HL-60 (cell line): ENCODE measurements around the gene PAGR1.

Source experiments
- DNase-seq, 2 experiments: peaks; one replicate each; pipeline ENCODE4 v3.0.0-alpha.2; 2010 to 2020; ENCODE audit warnings: low read depth in 1 of 2, low spot score in 1 of 2
- H3K27ac ChIP-seq: fragments of 250-450 bp; sonication (Bioruptor Pico); replicated peaks from 2 replicates; pipeline ENCODE4 v1.5.1; 2020; ENCODE audit warnings: mild to moderate bottlenecking, moderate library complexity
- H3K27me3 ChIP-seq: fragments of 250-450 bp; sonication (Bioruptor Pico); 2 replicates; pipeline ENCODE4 v1.5.1; 2021; ENCODE audit warnings: mild to moderate bottlenecking, moderate library complexity; ENCODE audit not compliant: insufficient read depth, poor library complexity, severe bottlenecking
- H3K4me3 ChIP-seq: replicated peaks from 2 replicates; pipeline ENCODE4 v1.5.1; 2011; ENCODE audit warnings: mild to moderate bottlenecking, control low read depth, low read length; ENCODE audit not compliant: insufficient read depth
- GABPA ChIP-seq: IDR thresholded peaks from 2 replicates; pipeline ENCODE4 v1.6.1; 2012; ENCODE audit warnings: low read depth
- POLR2AphosphoS5 ChIP-seq: IDR thresholded peaks from 2 replicates; pipeline ENCODE4 v1.6.1; 2012; ENCODE audit warnings: low read depth
- REST ChIP-seq: IDR thresholded peaks from 2 replicates; pipeline ENCODE4 v1.6.1; 2012; ENCODE audit warnings: low read depth; ENCODE audit not compliant: insufficient replicate concordance
- SPI1 ChIP-seq: IDR thresholded peaks from 2 replicates; pipeline ENCODE4 v1.6.1; 2012; ENCODE audit warnings: low read depth, mild to moderate bottlenecking, borderline replicate concordance
- TF ChIP-seq, protein P1 (sequence below): IDR thresholded peaks from one replicate; pipeline ENCODE4 v1.5.1; 2011; ENCODE audit warnings: low read length, control low read depth, inconsistent platforms; ENCODE audit not compliant: insufficient read depth

Gene PAGR1

GRCh38 chr16:29839822-29840221, 23.9 kb downstream of the PAGR1 start:
- Histone ChIP-seq H3K27ac (no peak overlapping the region), H3K4me3 (no peak overlapping the region), H3K27me3 (no peaks in the 10 kb centered on the region)
- DNase-seq: no peak
- no peak for TF ChIP-seq SPI1
- TF ChIP-seq GABPA: no peak
- no peak for TF ChIP-seq POLR2AphosphoS5

DNA sequence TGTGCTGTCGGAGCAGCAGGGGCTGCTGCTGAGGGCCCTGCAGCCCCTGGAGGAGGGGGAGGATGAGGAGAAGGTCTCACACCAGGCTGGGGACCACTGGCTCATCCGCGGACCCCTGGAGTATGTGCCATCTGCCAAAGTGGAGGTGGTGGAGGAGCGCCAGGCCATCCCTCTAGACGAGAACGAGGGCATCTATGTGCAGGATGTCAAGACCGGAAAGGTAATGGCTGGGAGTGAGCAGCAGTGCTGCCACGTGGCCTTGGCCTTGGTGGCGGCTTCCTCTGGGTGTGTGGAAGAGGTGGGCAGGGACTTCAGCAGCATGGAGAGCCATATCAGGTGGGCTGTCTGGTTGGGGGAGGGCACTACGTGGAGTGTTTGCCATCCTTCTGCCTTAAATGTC, 24.3 kb downstream of the PAGR1 start:
- no peaks in the 10 kb centered on the region for H3K27me3 ChIP-seq
- H3K27ac ChIP-seq: no peak overlapping the region
- TF ChIP-seq REST (no peak), POLR2AphosphoS5 (no peak), GABPA (no peak), SPI1 (no peak)
- TF ChIP-seq, protein P1, sequence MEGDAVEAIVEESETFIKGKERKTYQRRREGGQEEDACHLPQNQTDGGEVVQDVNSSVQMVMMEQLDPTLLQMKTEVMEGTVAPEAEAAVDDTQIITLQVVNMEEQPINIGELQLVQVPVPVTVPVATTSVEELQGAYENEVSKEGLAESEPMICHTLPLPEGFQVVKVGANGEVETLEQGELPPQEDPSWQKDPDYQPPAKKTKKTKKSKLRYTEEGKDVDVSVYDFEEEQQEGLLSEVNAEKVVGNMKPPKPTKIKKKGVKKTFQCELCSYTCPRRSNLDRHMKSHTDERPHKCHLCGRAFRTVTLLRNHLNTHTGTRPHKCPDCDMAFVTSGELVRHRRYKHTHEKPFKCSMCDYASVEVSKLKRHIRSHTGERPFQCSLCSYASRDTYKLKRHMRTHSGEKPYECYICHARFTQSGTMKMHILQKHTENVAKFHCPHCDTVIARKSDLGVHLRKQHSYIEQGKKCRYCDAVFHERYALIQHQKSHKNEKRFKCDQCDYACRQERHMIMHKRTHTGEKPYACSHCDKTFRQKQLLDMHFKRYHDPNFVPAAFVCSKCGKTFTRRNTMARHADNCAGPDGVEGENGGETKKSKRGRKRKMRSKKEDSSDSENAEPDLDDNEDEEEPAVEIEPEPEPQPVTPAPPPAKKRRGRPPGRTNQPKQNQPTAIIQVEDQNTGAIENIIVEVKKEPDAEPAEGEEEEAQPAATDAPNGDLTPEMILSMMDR: no peak
- H3K4me3 ChIP-seq: no peak overlapping the region
- no peak for DNase-seq

GRCh38 chr16:29841631-29842030, 25.7 kb downstream of the PAGR1 start:
- no peak for DNase-seq
- Histone ChIP-seq H3K4me3 (no peak overlapping the region), H3K27me3 (no peaks in the 10 kb centered on the region), H3K27ac (no peak overlapping the region)
- TF ChIP-seq, protein P1: no peak
- TF ChIP-seq SPI1 (no peak), GABPA (no peak), REST (no peak), POLR2AphosphoS5 (no peak)

- Histone ChIP-seq H3K4me3 (no peak overlapping the region), H3K27ac (no peak overlapping the region), H3K27me3 (no peaks in the 10 kb centered on the region)
- TF ChIP-seq REST (no peak), GABPA (no peak), POLR2AphosphoS5 (no peak), SPI1 (no peak)
- TF ChIP-seq, protein P1: no peak
- DNase-seq: no peak
These were observed 26.9 kb downstream of the PAGR1 start for GRCh38 chr16:29842732-29843346.
